ENCODE results near the gene GLIS1. TPM values are rescaled to one million over a fixed set of nuclear protein-coding genes. Genes with fewer than 3 reads are reported as not detected.

The GLIS1 gene
- total RNA-seq, 2 donors from 2014 or later, result 0.16 TPM; not detected in 1

DNA sequence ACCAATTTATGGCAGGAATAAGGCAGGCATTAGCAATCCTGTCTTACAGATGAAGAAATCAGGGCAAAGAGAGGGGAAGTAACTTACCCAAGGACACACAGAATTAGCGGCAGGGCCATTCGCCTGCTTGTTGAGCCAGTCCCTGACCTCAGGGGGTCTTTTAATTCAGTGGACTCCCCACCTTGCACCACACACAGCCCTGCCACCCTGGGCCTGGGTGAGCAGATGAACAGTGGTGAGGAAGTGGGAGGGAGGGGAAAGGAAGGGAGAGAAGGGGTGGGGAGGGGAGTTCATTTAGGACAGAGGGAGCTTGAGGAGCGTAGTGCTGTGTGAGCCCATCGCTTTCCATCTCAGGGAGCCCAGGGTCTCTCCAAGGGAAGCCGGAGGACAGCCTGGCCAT lies 34.7 kb downstream of the GLIS1 start:
- Histone ChIP-seq H3K4me1 (no peaks in the 10 kb centered on the region), H3K9ac (ENCODE audit: low read depth in 2 of 2, low read length in 2 of 2) (no peak overlapping the region), H3K27me3 (no peaks in the 10 kb centered on the region), H3K27ac (no peak overlapping the region), H3K9me3 (no peaks in the 10 kb centered on the region), H3K4me3 (no peak overlapping the region), H3K36me3 (no peaks in the 10 kb centered on the region)
- DNase-seq, result no peak
- TF ChIP-seq, protein P1, sequence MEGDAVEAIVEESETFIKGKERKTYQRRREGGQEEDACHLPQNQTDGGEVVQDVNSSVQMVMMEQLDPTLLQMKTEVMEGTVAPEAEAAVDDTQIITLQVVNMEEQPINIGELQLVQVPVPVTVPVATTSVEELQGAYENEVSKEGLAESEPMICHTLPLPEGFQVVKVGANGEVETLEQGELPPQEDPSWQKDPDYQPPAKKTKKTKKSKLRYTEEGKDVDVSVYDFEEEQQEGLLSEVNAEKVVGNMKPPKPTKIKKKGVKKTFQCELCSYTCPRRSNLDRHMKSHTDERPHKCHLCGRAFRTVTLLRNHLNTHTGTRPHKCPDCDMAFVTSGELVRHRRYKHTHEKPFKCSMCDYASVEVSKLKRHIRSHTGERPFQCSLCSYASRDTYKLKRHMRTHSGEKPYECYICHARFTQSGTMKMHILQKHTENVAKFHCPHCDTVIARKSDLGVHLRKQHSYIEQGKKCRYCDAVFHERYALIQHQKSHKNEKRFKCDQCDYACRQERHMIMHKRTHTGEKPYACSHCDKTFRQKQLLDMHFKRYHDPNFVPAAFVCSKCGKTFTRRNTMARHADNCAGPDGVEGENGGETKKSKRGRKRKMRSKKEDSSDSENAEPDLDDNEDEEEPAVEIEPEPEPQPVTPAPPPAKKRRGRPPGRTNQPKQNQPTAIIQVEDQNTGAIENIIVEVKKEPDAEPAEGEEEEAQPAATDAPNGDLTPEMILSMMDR (IDR thresholded peaks at IDR 0.05), result no peak
- intact Hi-C loops (cut with DNase I), result no loop called here

DNA sequence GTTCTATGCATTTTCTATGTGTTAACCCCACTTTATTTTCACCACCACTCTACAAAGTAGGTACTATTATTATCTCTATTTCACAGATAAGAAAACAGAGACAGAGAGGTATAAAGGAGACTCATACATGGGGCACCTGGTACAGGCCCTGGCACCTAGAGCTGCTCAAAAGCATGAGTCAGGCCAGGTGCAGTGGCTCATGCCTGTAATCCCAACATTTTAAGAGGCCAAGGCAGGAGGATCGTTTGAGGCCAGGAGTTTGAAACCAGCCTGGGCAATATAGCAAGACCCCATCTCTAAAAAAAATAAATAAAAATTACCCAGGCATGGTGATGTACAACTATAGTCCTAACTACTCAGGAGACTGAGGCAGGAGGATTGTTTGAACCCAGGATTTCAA lies 35.8 kb downstream of the GLIS1 start:
- no peak overlapping the region for H3K9ac ChIP-seq (ENCODE audit: low read depth in 2 of 2, low read length in 2 of 2)
- DNase-seq, result no peak
- no peak overlapping the region for H3K4me3 ChIP-seq
- H3K9me3 ChIP-seq, result no peaks in the 10 kb centered on the region
- TF ChIP-seq, protein P1 (IDR thresholded peaks at IDR 0.05), result no peak
- H3K27me3 ChIP-seq, result no peaks in the 10 kb centered on the region
- no peak overlapping the region for H3K27ac ChIP-seq
- H3K36me3 ChIP-seq, result no peaks in the 10 kb centered on the region
- H3K4me1 ChIP-seq, result no peaks in the 10 kb centered on the region
- intact Hi-C loops (cut with DNase I), result no loop called here

DNA sequence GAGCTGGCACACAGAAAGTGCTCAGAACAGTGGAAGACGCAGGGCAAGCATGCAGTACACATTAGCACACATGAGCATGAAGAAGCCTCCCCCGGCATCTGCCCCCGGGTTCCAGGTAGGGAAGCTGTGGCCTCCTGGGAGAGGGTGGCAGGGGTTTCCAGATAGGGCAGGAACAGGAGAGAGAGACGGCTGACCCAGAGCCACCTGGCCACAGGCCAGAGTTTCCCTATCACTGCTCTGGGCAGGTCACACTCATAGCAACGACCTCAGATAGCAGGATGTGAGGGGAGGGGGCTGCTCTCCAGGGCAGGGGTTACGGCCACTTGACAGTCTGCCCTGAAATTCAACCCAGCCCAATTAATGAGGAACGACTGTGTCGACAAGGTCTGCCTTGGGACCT lies 36.6 kb downstream of the GLIS1 start:
- no peak overlapping the region for H3K27ac ChIP-seq
- DNase-seq, result no peak
- no peaks in the 10 kb centered on the region for H3K4me1 ChIP-seq
- no peak overlapping the region for H3K4me3 ChIP-seq
- H3K9ac ChIP-seq (ENCODE audit: low read depth in 2 of 2, low read length in 2 of 2), result no peak overlapping the region
- TF ChIP-seq, protein P1 (IDR thresholded peaks at IDR 0.05), result no peak
- intact Hi-C loops (cut with DNase I), result no loop called here
- no peaks in the 10 kb centered on the region for H3K9me3 ChIP-seq
- no peaks in the 10 kb centered on the region for H3K27me3 ChIP-seq
- no peaks in the 10 kb centered on the region for H3K36me3 ChIP-seq

DNA sequence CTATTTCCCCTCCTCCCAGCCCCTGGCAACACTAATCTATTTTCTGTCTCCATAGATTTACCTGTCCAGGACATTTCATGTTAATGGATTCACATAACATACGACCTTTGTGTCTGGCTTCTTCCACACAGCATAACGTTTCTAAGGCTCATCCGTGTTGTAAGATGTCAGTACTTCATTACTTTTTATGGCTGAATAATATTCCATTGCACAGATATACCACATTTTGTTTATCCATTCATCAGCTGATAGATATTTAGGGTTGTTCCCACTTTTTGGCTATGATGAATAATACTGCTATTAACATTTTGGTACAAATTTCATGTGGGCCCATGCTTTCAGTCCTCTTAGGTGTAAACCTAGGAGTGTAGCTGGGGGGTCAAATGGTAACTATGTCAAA lies 38.2 kb downstream of the GLIS1 start:
- TF ChIP-seq, protein P1 (IDR thresholded peaks at IDR 0.05), result no peak
- no peak overlapping the region for H3K27ac ChIP-seq
- intact Hi-C loops (cut with DNase I), result no loop called here

DNA sequence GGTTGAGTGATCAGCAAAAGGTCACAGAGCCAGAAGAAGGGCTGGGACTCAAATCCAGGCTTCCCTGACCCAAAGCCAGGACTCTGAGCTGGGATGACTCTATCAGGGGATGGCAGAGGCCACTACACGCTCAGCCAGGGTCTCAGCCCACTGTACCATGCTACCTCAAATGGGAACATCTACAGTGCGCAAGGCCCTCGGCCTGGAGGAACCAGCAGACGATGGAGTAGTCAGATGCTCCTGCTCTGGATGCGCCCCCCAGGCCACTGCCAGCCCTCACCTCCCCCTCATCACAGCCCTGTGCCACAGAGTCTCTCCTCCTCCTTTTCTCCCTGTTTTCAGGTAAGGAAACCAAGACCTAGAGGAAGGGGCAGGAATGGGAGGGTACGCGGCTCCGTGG lies 39.0 kb downstream of the GLIS1 start:
- Histone ChIP-seq H3K4me1 (no peaks in the 10 kb centered on the region), H3K36me3 (no peaks in the 10 kb centered on the region), H3K27ac (no peak overlapping the region), H3K27me3 (no peaks in the 10 kb centered on the region), H3K4me3 (no peak overlapping the region), H3K9ac (ENCODE audit: low read depth in 2 of 2, low read length in 2 of 2) (no peak overlapping the region), H3K9me3 (no peaks in the 10 kb centered on the region)
- TF ChIP-seq, protein P1 (IDR thresholded peaks at IDR 0.05), result no peak
- DNase-seq, result no peak
- intact Hi-C loops (cut with DNase I), result no loop called here

More for the DNA sequence above, 38.2 kb downstream of the GLIS1 start:
- Histone ChIP-seq H3K4me3 (no peak overlapping the region), H3K4me1 (no peaks in the 10 kb centered on the region), H3K9ac (ENCODE audit: low read depth in 2 of 2, low read length in 2 of 2) (no peak overlapping the region), H3K9me3 (no peaks in the 10 kb centered on the region), H3K27me3 (no peaks in the 10 kb centered on the region), H3K36me3 (no peaks in the 10 kb centered on the region)
- no peak for DNase-seq
